Pancreas (tissue), 10 donors: ENCODE measurements around the gene ATP13A2. TPM values are rescaled to one million over a fixed set of nuclear protein-coding genes. Genes with fewer than 3 reads are reported as not detected.

Experiments
- ATAC-seq, 4 donors: fragments of 200-7000 bp; cut with Tn5 transposase; one replicate each; pipeline versions ENCODE4 v1.8.0 to v1.9.1; 2020; ENCODE audit warnings: mild to moderate bottlenecking in 4 of 4, moderate library complexity in 4 of 4
- DNase-seq, 6 donors: peaks; one replicate each; pipeline ENCODE4 v3.0.0-alpha.2; 2020
- FAIRE-seq: peaks from 2 replicates; lab custom pipeline; 2012; peaks lifted over from hg19 to GRCh38; lab: Jason Lieb, UNC
- H3K27ac ChIP-seq, 4 donors: fragments of 200-600 bp; sonication (generic); 1 replicate in 3 of 4; 2 replicates in 1 of 4; pipeline versions ENCODE4 v1.5.0 to v1.8.0; 2020
- H3K27me3 ChIP-seq, 4 donors: fragments of 200-600 bp; one replicate each; pipeline ENCODE4 v1.8.0; 2021
- H3K36me3 ChIP-seq, 3 donors: fragments of 200-600 bp; sonication (generic) in 1 of 3; one replicate each; pipeline versions ENCODE4 v1.5.0 to v1.8.0; 2020 to 2021
- H3K4me1 ChIP-seq, 3 donors: fragments of 200-600 bp; one replicate each; pipeline ENCODE4 v1.8.0; 2021
- H3K4me3 ChIP-seq, 4 donors: fragments of 200-600 bp; sonication (generic) in 2 of 4; one replicate each; pipeline versions ENCODE4 v1.5.0 to v1.8.0; 2020 to 2021
- H3K9me3 ChIP-seq, 4 donors: fragments of 200-600 bp; one replicate each; pipeline ENCODE4 v1.8.0; 2021
- CTCF ChIP-seq, 4 donors: fragments of 200-600 bp; sonication (generic) in 3 of 4; IDR thresholded peaks; one replicate each; pipeline versions ENCODE4 v1.5.0 to v1.8.0; 2021; ENCODE audit warnings: antibody characterized with exemption in 4 of 4
- WGBS, 2 donors: extraction: QIAGEN DNeasy Blood & Tissue Kit; methylation state at CpG; one replicate each; pipeline ENCODE4 v1.1.7; 2013; 5-methylcytosine and 5-hydroxymethylcytosine counted together
- intact Hi-C, 3 donors: fragments of 100-400 bp; cut with DNase I; formaldehyde crosslinking; loops; one replicate each; pipeline versions ENCODE4 v1.11.1 to v1.14.2; 2022
- polyA plus RNA-seq, 2 donors: library from polyadenylated mRNA; stranded (reverse); fragments of 200-250 nt; gene quantifications; one replicate each; pipeline ENCODE4 v1.2.3, GENCODE V29; 2013
- total RNA-seq, 6 donors: library from RNA; stranded (reverse); fragmentation: NEBNext Ultra II Directional in 4 of 6; extraction: Animal tissue kit (Norgen Biotek cat#: 25700) in 4 of 6; gene quantifications; one replicate each; pipeline versions ENCODE4 v1.2.1 to v1.2.4, GENCODE V29; 2021 to 2023
- donor health status: healthy with polysubstance abuse.
- donor health status: DM: no; HTN: no; CAD: no; lungs with moderate emphysema.
- donor health status: DM: no; HTN: no; CAD: no.
- donor health status: control.
- donor health status: control.
- donor health status: Bipolar disorder and iron deficiency.
- donor health status: DM: yes; HTN: yes; CAD: no.
- donor health status: DM: no; HTN: no; CAD: no.
- donor health status: DM: no; HTN: no; CAD: no.
- donor health status: DM: yes; HTN: yes; CAD: no.

The ATP13A2 gene
- total and polyA plus RNA-seq, 8 donors = 33.2 to 64.1 (median 47.8) TPM

- FAIRE-seq = no peak
- peak overlapping the region in 3 of 4 donors; percentile 16 to 58 (median 36) for H3K27ac ChIP-seq
- no peaks in the 10 kb centered on the region for H3K9me3 ChIP-seq
- peak; percentile 55 to 86 (median 71) for DNase-seq
- H3K36me3 ChIP-seq = no peaks in the 10 kb centered on the region
- intact Hi-C loops = no loop called here
- WGBS, 2 donors = 46 to 53% methylated on average over 9 of the region's 9 CpGs
- TF ChIP-seq CTCF (IDR thresholded peaks at IDR 0.05) = no peak
- peaks cover 6 to 35% (median 18%) of the 10 kb centered on the region in 3 donors for H3K4me1 ChIP-seq
- no peaks in the 10 kb centered on the region for H3K27me3 ChIP-seq
- no peak overlapping the region for H3K4me3 ChIP-seq
- ATAC-seq = peak; percentile 38 to 62 (median 44)
Observed at GRCh38 chr1:17012775-17013490, 1.2 kb upstream of the ATP13A2 start.

GRCh38 chr1:17011092-17011438 is 663 bp downstream of the ATP13A2 start:
- WGBS, 2 donors = 0 to 1% methylated on average over 15 of the region's 15 CpGs
- Histone ChIP-seq H3K27me3 (no peaks in the 10 kb centered on the region), H3K4me1 (peaks cover 6 to 35% (median 18%) of the 10 kb centered on the region in 3 donors), H3K27ac (peak overlapping the region in 1 of 4 donors; percentile 22), H3K4me3 (peak overlapping the region; percentile 76 to 97 (median 92)), H3K36me3 (no peaks in the 10 kb centered on the region), H3K9me3 (no peaks in the 10 kb centered on the region)
- no peak for ATAC-seq
- FAIRE-seq = no peak
- intact Hi-C loops = no loop called here
- TF ChIP-seq CTCF (IDR thresholded peaks at IDR 0.05) = no peak
- peak in 1 of 6 donors; percentile 56 for DNase-seq

- peaks cover 6 to 35% (median 18%) of the 10 kb centered on the region in 3 donors for H3K4me1 ChIP-seq
- FAIRE-seq = no peak
- intact Hi-C loops = no loop called here
- 55 to 67% methylated on average over 4 of the region's 4 CpGs for WGBS, 2 donors
- no peaks in the 10 kb centered on the region for H3K27me3 ChIP-seq
- DNase-seq = peak in 1 of 6 donors; percentile 16
- TF ChIP-seq CTCF (IDR thresholded peaks at IDR 0.05) = no peak
- H3K27ac ChIP-seq = no peak overlapping the region
- no peak for ATAC-seq
- H3K4me3 ChIP-seq = no peak overlapping the region
- H3K9me3 ChIP-seq = no peaks in the 10 kb centered on the region
- H3K36me3 ChIP-seq = peaks cover 0 to 3% (median under 1%) of the 10 kb centered on the region in 3 donors
Observed at GRCh38 chr1:17009706-17010105, 2.0 kb downstream of the ATP13A2 start.

- peak in 1 of 6 donors; percentile 45 for DNase-seq
- no peak for FAIRE-seq
- Histone ChIP-seq H3K9me3 (no peaks in the 10 kb centered on the region), H3K4me1 (peaks cover 5 to 26% (median 12%) of the 10 kb centered on the region in 3 donors), H3K27me3 (no peaks in the 10 kb centered on the region), H3K27ac (no peak overlapping the region), H3K4me3 (no peak overlapping the region), H3K36me3 (peaks cover 0 to 11% (median 3%) of the 10 kb centered on the region in 3 donors)
- intact Hi-C loops = no loop called here
- ATAC-seq = no peak
- 88 to 94% methylated on average over 15 of the region's 15 CpGs for WGBS, 2 donors
- no peak for TF ChIP-seq CTCF (IDR thresholded peaks at IDR 0.05)
Observed at GRCh38 chr1:17008208-17008855, 3.4 kb downstream of the ATP13A2 start.
